ENCODE measurements around the gene SLC4A7.
A peak's percentile ranks its signal among the peaks of the same experiment; 100 is the strongest.
"Not testable (repeated sequence)": the region's sequence is repeated elsewhere in the genome, so short reads cannot be mapped to it uniquely, and the experiment has no call there.

The SLC4A7 gene

DNA sequence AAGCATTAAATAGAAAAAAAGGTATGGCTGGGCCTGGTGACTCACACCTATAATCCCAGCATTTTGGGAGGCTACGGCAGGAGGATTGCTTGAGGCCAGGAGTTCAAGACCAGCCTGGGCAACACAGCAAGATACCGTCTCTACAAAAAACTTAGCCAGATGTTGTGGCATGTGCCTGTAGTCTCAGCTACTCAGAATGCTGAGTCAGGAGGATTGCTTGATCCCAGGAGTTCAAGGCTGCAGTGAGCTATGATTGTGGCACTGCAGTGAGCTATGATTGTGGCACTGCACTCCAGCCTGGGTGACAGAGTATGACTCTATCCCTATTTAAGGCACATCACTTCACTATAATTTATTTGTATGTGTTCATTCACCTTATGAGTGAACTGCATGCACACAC is 54.3 kb downstream of the SLC4A7 start:
- no peak for DNase-seq (ENCODE audit: low read depth in 3 of 3, low spot score in 1 of 3)

DNA sequence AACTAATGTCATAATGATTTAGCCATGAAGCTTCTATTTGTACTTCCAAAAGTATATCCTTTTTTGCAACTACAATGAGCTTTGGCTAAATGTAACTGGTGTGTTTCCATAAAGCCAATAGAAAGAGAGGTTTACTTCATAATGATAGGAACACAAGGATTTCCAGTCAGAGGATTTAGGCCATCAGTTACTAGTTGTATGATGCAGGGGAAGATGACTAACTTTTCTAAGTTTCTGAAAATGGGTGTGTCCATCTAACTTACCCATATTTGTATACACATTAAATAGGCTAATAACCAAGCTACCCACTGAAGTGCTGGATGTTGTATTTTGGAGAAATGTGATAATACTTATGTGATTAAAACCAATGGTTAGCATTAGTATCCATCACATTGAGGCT is 55.7 kb downstream of the SLC4A7 start:
- no peak for DNase-seq (ENCODE audit: low read depth in 3 of 3, low spot score in 1 of 3)

GRCh38 chr3:27426926-27427325 is 57.3 kb downstream of the SLC4A7 start:
- no peak for DNase-seq (ENCODE audit: low read depth in 3 of 3, low spot score in 1 of 3)

GRCh38 chr3:27425896-27426565 is 58.2 kb downstream of the SLC4A7 start:
- DNase-seq (ENCODE audit: low read depth in 3 of 3, low spot score in 1 of 3): no peak

GRCh38 chr3:27424812-27425521 is 59.2 kb downstream of the SLC4A7 start:
- DNase-seq (ENCODE audit: low read depth in 3 of 3, low spot score in 1 of 3): not testable (repeated sequence)

DNA sequence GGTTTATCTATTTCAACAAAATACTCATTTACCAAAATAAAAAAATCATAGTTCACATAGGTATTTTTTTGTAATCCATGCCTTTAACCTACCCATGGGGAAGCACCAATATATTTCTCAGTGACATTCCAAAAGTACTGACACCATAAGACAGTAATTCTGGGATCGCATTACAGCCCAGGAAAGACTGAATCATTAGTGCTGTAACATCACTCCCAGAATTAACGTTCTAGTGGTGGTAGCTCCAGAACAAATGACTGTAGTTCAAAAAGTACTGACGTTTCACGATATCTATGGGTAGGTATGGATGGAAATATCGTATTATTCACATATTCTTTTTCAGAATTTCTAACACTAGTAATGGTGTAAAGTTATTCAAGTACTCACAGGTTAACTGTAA is 60.7 kb downstream of the SLC4A7 start:
- no peak for DNase-seq (ENCODE audit: low read depth in 3 of 3, low spot score in 1 of 3)

DNA sequence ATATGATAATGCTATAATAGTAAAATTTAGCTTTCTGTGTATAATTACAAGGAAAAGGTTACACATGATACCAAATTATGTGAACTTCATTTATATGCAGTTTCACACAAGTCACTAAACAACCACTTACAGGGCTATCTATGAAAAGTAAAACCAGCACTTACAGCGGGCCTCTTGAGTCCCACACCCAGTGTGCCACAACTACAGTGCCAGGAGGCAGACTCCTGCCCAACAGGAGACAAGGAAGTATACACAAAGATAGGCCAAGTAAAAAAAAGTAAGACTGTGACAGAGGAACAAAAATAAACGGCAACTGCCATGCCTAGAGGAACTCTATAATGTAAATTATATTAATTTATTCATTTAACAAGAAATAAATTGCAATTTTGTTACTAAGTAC is 61.6 kb downstream of the SLC4A7 start:
- DNase-seq (ENCODE audit: low read depth in 3 of 3, low spot score in 1 of 3): no peak

- no peak for DNase-seq (ENCODE audit: low read depth in 3 of 3, low spot score in 1 of 3)
Measured at GRCh38 chr3:27415202-27415601, 69.0 kb downstream of the SLC4A7 start.

- DNase-seq (ENCODE audit: low read depth in 3 of 3, low spot score in 1 of 3): no peak
Measured at GRCh38 chr3:27392950-27393679, 91.1 kb downstream of the SLC4A7 start.

DNA sequence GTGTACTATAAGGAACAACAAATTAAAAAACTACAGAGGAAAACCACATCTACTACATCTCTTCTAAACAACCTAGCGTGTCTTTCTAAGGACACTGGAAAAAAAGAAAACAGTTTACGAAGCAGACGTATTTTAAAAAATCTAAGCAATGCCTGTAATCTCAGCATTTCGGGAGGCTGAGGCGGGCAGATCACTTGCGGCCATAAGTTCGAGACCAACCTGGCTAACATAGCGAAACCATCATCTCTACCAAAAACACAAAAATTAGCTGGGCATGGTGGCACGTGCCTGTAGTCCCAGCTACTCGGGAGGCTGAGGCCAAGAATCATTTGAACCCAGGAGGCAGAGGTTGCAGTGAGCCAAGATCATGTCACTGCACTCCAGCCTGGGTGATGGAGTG is 91.8 kb downstream of the SLC4A7 start:
- not testable (repeated sequence) for DNase-seq (ENCODE audit: low read depth in 3 of 3, low spot score in 1 of 3)

DNA sequence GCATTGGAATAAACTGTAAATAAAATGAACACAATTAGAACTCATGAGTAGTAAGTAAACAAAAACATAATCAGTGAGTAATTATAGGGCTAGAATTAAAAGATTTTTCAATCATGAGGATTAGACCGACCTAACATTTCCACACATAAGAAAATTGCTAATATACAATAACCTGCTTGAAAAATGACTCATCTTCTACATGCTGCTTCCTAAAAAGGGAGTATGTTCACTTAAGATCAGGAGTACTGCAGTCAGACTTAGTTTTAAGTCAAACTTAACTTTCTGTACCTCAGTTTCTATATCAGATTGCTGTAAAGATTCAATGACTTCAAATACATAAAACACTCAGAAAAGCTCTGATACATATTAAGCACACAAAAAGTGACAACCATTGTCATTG is 92.4 kb downstream of the SLC4A7 start:
- no peak for DNase-seq (ENCODE audit: low read depth in 3 of 3, low spot score in 1 of 3)

- DNase-seq (ENCODE audit: low read depth in 3 of 3, low spot score in 1 of 3): no peak
Measured at GRCh38 chr3:27387625-27388024, 96.6 kb downstream of the SLC4A7 start.

- DNase-seq (ENCODE audit: low read depth in 3 of 3, low spot score in 1 of 3): no peak
Measured at GRCh38 chr3:27385504-27385903, 98.7 kb downstream of the SLC4A7 start.

GRCh38 chr3:27384191-27384590 is 100.0 kb downstream of the SLC4A7 start:
- DNase-seq (ENCODE audit: low read depth in 3 of 3, low spot score in 1 of 3): no peak

DNA sequence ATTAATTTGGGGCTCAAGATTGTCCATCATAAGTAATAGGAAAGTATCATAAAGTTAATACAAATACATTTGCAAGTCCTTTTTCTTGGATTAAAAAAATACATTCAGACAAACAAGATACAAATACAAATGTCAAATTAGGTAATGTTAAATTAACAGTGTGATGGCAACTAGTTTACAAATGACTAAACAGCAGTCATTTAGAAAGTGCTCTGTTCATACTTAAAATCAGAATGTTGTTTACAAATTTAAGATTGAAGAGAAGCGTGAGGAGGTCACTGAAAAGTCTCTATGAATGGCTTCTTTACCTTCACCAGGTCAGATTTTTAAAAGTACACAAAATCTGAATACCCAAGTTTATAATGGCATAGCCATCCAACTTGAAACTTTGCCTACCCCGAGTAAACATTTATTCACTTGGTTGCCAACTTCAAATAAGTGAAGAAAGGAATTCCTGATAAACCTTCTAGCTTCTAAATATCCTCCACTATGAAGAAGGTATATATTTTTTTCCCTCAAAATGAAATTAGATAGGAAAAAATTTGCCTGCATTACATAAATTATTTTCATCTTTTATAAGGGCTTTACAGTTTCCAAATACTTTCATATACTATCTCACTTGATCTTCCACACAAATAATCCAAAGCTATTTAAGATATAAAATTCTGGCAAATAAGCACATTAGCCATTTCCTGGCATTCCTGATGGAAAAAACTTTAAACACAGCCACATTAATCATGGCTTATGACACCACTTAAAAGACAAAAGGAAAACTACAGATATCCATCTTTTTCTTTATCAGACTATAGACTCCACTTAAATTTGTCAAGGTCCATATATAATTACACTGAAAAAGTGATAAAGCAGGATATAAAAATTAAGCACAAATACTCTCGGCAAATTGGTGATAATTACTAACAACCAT is 103.5 kb downstream of the SLC4A7 start:
- DNase-seq (ENCODE audit: low read depth in 3 of 3, low spot score in 1 of 3): no peak

- DNase-seq (ENCODE audit: low read depth in 3 of 3, low spot score in 1 of 3): no peak
Measured at GRCh38 chr3:27378331-27378730, 105.9 kb downstream of the SLC4A7 start.

- DNase-seq (ENCODE audit: low read depth in 3 of 3, low spot score in 1 of 3): no peak
Measured at GRCh38 chr3:27376109-27376772, 107.9 kb downstream of the SLC4A7 start.

- DNase-seq (ENCODE audit: low read depth in 3 of 3, low spot score in 1 of 3): peak; percentile 69 to 85 (median 77)
Measured at GRCh38 chr3:27368831-27369607, 115.2 kb downstream of the SLC4A7 start, which contains the start of gene NEK10. Gene NEK10 (minus strand): TSS chr3:27369383. CDS start chr3:27352882, 16,501 bp downstream.

DNA sequence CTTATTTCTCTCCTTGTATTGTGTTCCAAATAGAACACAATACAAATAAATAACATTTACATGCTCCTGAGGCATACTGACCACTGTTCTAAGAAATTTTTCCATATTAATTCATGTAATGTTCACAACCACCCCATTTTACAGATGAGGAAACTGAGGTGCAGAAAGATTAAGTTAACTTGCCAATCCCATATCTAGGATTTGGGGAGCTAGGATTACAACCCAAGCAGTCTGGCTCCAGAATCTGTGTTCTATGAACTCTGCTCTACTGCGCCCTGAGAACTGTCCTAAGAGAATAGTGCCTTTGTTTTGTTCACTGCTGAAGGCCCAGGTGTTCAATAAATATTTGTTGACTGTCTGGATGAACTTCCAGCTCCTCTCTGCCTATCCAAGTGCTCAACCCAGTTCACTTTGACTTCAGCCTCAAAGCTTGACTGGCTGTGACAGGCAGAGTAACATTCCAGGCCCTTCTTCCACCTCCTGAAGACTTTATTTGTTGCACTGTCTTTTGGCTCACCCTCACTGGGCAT is 118.1 kb downstream of the SLC4A7 start:
- DNase-seq (ENCODE audit: low read depth in 3 of 3, low spot score in 1 of 3): no peak

All from stimulated activated CD4-positive, alpha-beta T cell treated with anti-CD3 and anti-CD28 coated beads, TNF-alpha, amount 100 ng/mL, for 1 hour (primary cell).